MV-4-11 (cell line): Measurements from ENCODE around the gene SLU7.

Source experiments
- DNase-seq: peaks from one replicate; lab custom pipeline; 2025; lab: John Stamatoyannopoulos, UW

SLU7 gene

GRCh38 chr5:160419458-160420330 is 813 bp upstream of the SLU7 start:
- no peak for DNase-seq

GRCh38 chr5:160399402-160400353 is 19.2 kb downstream of the SLU7 start, which contains the start of gene FAM200C:
Gene FAM200C, minus strand, starts transcription at chr5:160400054. Its CDS starts 4,564 bp downstream, at chr5:160395490.
- peak; percentile 84 for DNase-seq

- no peak for DNase-seq
Observed at GRCh38 chr5:160398806-160399205, 20.1 kb downstream of the SLU7 start.

GRCh38 chr5:160397492-160397891 is 21.4 kb downstream of the SLU7 start:
- no peak for DNase-seq

GRCh38 chr5:160395111-160395510 is 23.8 kb downstream of the SLU7 start:
- no peak for DNase-seq

- peak; percentile 41 for DNase-seq
Observed at GRCh38 chr5:160390787-160391696, 27.8 kb downstream of the SLU7 start.

GRCh38 chr5:160387445-160387844 is 31.4 kb downstream of the SLU7 start:
- DNase-seq, result no peak

- DNase-seq, result no peak
Observed at GRCh38 chr5:160385496-160385895, 33.4 kb downstream of the SLU7 start.

- DNase-seq, result no peak
Observed at GRCh38 chr5:160384681-160385080, 34.2 kb downstream of the SLU7 start.

- DNase-seq, result no peak
Observed at GRCh38 chr5:160382346-160382745, 36.5 kb downstream of the SLU7 start.

GRCh38 chr5:160380041-160380440 is 38.8 kb downstream of the SLU7 start:
- no peak for DNase-seq

GRCh38 chr5:160379511-160379910 is 39.4 kb downstream of the SLU7 start:
- peak; percentile 33 for DNase-seq

- DNase-seq, result no peak
Observed at GRCh38 chr5:160378330-160378729, 40.6 kb downstream of the SLU7 start.

- no peak for DNase-seq
Observed at GRCh38 chr5:160377651-160378050, 41.2 kb downstream of the SLU7 start.

- no peak for DNase-seq
Observed at GRCh38 chr5:160376416-160376815, 42.5 kb downstream of the SLU7 start.

GRCh38 chr5:160375701-160376100 is 43.2 kb downstream of the SLU7 start:
- no peak for DNase-seq

- no peak for DNase-seq
Observed at GRCh38 chr5:160375166-160375565, 43.7 kb downstream of the SLU7 start.

- DNase-seq, result no peak
Observed at GRCh38 chr5:160371294-160371693, 47.6 kb downstream of the SLU7 start.

- no peak for DNase-seq
Observed at GRCh38 chr5:160370713-160371034, 48.2 kb downstream of the SLU7 start.

- DNase-seq, result peak; percentile 25
Observed at GRCh38 chr5:160369990-160370712, 48.7 kb downstream of the SLU7 start, which contains the start of gene C1QTNF2. Gene C1QTNF2, minus strand, starts transcription at chr5:160370626. Its CDS starts 15,615 bp downstream, at chr5:160355011.

- DNase-seq, result no peak
Observed at GRCh38 chr5:160367885-160368284, 51.0 kb downstream of the SLU7 start.
